C1 segment of cervical spinal cord (tissue), 14 donors: Measurements from ENCODE around the gene POLR3K.

Experiments
- DNase-seq, 14 donors: peaks; one replicate each; lab custom pipeline; 2025; lab: John Stamatoyannopoulos, UW

Gene POLR3K

GRCh38 chr16:79151-80054 is 26.0 kb upstream of the POLR3K start:
- DNase-seq: no peak

- DNase-seq: peak in 3 of 14 donors; percentile 32 to 48 (median 46)
Observed at GRCh38 chr16:78444-79150, 25.2 kb upstream of the POLR3K start.

DNA sequence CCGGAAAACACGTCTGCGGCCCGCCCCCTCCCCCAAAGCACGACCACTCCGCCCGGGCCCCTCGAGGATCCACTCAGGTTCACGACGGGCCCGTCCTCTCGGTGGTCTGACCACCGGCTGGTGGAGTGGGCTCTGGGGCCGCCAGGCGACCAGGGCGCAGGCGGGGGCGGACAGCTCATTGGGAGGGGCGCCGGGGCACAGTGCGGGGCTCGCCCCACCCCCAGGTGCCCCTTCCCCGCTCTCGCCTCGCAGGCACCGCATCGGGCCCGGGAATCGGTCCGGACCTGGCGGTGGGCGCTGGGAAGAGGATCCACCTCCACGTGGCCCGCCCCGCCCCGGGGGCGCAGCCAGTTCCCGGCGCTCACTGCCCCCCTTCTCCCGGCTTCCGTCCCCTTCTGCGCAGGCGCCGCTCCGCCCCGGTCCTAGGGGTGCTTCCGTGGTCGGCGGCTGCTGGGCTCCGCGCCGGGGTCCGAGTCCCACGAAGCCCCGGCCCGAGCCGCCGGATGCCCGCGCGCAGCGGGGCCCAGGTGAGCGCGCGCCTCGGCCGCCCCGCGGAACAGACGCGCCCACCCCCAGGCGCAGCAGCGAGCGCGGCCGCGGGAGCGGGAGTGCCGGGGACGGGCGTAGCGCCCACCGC is 24.5 kb upstream of the POLR3K start, which contains the start of gene MPG:
Gene MPG (plus strand): TSS at position 419 of the 637 bp plus-strand sequence. CDS start 85 bp downstream, at position 504.
- DNase-seq: peak in 13 of 14 donors; percentile 21 to 89 (median 71)

DNA sequence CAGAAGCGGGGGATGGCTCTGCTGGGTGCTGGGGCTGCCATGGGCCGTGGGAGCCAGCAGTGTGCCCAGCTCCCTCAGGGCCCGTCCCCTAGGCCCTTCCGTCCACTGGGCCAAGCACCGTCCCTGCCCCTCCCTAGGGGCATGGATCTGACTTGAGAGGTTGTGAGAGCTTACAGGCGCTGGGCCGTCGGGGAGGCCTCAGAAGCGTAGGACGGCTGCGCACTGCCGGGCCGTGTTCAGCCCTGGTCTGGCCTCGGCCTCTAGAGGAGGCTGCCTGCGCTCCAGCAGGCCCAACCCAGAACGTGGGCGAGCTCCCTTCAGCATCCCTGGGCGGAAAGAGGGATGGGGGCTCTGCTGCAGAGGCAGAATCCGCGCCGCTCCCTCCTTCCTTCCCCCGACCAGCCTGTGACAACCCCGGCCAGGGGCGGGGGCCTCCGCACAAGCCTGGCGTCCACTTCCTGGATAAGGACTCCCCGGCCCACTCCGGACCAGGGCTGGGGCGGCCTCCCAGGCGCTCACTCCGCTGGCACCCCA is 23.9 kb upstream of the POLR3K start:
- DNase-seq: peak in 3 of 14 donors; percentile 40 to 58 (median 57)

DNA sequence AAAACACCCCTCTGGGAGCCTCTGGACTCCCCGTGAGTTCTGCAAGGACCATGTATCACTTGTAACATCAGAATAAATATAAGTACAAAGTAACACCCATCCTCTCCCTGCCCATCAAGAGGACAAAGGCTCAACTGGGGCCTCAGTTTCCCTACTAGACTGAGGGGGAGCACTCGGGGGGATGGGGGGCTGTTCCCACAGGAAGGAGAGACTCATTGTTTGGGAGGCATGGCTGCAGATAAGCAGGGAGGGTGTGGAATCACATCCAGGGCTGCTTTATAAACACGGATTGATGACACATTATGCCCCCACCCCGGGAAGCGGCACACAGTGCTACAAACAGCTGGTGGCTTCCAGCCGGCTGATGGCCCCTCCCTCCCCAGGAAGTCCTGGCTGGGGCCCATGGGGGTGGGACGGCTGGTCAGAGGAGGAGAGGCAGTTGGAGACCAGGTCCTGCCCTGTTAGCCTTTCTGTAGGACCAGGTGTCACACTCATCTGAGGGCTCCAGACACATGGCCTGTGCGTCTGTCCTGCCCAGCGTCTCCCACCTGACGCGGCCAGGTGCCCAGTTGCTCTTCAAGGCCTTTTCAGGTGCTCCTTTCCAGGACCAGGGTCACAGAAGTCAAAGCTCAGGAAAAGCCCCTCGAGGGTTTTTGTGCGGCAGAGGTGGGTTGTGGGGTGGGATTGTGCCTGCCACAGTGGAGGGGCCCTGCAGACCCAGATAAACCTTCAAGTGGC is 23.3 kb upstream of the POLR3K start:
- DNase-seq: peak in 3 of 14 donors; percentile 19 to 53 (median 45)

- DNase-seq: peak in 4 of 14 donors; percentile 35 to 45 (median 40)
Observed at GRCh38 chr16:75580-76501, 22.4 kb upstream of the POLR3K start.

- DNase-seq: no peak
Observed at GRCh38 chr16:74747-75334, 21.4 kb upstream of the POLR3K start.

DNA sequence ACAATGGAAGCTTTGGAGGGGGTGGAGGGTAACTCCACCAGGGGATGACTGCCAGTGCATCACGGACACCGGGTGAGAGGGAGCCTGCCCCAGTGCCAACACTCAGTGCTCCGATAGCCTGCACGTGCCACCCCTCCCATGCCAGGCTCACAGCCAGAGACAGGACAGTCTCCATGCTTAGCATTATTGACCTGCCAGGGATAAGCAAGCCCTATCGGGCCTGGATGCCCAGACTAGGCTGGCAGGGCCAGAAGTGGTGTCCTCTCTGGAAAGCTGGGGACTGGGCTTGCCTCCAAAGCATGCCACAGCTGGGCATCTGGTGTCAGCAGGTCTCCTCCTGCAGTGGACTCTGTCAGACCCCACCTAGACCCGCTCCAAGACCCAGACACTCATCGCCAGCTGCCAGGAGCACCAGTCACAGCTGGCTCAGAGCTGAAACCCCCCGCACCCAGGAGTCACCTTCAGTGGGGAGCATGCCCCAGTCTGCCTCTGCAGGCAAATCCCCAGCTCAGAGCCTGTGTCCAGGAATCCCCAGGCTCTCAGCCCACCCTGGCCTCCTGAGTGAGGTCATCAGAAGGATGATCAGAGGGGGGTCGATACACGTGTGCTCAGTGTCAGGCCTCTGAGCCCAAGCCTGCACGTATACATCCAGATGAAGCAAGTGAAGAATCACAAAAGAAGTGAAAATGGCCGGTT is 20.8 kb upstream of the POLR3K start:
- no peak for DNase-seq

DNA sequence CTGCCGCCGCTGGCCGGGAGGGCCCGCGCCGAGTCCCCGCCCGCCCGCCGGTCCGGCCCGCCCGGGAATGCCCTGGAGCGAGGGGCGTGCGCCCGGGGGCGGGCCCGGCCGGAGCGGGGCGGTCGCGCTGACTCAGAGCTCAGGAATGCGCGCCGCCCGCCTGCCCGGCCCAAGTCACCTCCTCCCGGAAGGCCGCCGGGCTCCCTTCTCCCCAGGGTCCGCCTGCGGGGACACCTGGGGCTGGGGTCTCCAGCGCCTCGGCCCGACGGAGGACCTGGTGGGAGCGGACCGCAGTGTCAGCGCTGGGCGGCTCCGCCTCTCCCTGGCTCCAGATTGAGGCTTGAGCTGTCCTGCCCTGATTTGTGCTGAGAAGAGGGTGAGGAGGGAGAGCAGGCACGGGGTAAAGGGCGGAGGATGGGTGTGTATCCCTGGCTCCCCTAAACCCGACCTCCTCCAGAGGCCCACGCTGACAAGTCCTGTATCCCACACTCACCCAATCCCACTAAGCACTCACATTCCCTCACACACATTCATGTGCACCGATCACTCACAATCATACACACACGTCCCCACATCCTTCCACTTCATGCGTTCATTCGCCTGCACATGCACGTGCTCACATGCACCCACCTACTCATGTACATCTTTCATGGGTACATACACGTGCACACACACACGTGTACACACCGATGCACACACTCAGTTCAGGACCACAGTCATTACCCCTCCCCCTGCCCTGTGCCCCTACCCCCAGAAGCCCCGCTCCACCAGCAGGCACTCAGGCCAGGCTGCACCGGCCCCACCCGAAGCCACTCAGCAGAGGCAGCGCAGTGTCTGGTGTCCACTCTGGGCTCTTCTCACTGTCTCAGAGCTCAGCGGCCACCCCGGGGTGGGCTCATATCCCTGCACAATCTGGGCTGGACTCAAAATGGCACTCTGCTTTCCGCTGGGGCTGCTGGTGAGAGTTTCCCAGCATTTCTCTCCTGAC is 19.4 kb upstream of the POLR3K start, which contains the start of gene RHBDF1:
Gene RHBDF1 (minus strand): TSS at position 71 of the 988 bp plus-strand sequence. CDS start 7,616 bp downstream, outside the sequence.
- DNase-seq: peak in 2 of 14 donors; percentile 17 to 40

GRCh38 chr16:71540-72401 is 18.4 kb upstream of the POLR3K start:
- DNase-seq: peak in 7 of 14 donors; percentile 16 to 60 (median 28)

GRCh38 chr16:71210-71539 is 17.8 kb upstream of the POLR3K start:
- no peak for DNase-seq

- DNase-seq: no peak
Observed at GRCh38 chr16:69181-69580, 15.8 kb upstream of the POLR3K start.

DNA sequence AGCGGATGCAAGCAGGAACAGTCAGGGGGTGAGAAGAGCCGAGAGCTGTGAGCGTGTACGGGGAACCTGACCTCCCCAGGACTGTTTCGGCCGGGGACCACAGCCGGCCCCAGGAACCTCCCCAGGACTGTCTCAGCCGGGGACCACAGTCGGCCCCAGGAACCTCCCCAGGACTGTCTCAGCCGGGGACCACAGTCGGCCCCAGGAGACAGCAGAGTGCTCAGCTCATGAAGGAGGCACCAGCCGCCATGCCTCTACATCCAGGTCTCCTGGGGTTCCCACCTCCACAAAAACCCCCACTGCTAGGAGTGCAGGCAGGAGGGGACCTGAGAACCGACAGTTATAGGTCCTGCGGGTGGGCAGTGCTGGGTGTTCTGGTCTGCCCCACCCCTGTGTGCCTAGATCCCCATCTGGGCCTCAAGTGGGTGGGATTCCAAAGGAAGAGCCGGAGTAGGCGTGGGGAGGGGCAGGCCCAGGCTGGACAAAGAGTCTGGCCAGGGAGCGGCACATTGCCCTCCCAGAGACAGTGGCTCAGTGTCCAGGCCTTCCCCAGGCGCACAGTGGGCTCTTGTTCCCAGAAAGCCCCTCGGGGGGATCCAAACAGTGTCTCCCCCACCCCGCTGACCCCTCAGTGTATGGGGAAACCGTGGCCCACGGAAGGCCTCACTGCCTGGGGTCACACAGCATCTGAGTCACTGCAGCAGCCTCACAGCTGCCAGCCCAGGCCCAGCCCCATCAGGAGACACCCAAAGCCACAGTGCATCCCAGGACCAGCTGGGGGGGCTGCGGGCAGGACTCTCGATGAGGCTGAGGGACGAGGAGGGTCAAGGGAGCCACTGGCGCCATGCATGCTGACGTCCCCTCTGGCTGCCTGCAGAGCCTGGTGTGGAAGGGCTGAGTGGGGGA is 14.7 kb upstream of the POLR3K start:
- DNase-seq: peak in 5 of 14 donors; percentile 24 to 65 (median 28)

DNA sequence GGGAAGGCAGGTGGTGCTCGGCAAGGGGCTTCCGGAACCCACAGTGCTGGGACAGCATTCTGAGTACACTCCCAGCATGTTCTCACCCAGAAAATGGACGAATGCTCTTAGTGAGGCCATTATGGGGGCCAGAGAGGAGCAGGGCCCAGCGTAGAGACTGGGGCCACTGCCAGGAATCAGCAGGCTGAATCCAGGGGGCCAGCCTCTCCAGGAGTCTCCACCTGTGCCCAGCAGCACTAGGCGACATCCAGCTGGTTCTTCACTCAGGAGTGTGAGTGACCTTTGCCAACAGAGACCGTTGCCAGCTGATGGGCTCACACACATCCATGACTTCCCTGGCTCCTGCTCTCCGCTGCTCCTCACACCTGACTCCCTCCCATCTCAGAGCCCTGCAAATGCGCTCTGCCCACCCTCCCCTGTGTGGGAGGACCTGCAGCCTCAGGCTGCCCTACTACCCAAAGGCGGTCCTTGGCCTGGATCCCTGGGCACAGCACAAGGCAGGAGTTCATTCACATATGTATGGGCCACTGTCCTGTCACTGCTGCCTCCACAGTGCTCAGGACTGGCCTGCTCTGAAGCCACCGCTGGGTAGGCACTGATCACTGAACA is 13.9 kb upstream of the POLR3K start:
- peak in 7 of 14 donors; percentile 7 to 87 (median 16) for DNase-seq
